Smooth muscle cell (in vitro differentiated cells): ENCODE data around the gene B3GALT6. TPM values are rescaled to one million over a fixed set of nuclear protein-coding genes. Genes with fewer than 3 reads are reported as not detected.

ENCODE experiments used
- DNase-seq: peaks from one replicate; lab custom pipeline; 2025; ENCODE audit not compliant: unreplicated experiment; lab: John Stamatoyannopoulos, UW
- H2AFZ ChIP-seq: fragments of 200-600 bp; sonication (generic); 2 replicates; pipeline ENCODE4 v1.6.0; 2016; ENCODE audit warnings: antibody characterized with exemption, low read depth, mild to moderate bottlenecking
- H3F3A ChIP-seq: fragments of 200-600 bp; sonication (generic); 2 replicates; pipeline ENCODE4 v1.6.0; 2017; ENCODE audit warnings: antibody characterized with exemption, low read depth
- H3K27ac ChIP-seq: fragments of 200-600 bp; sonication (generic); 2 replicates; pipeline ENCODE4 v1.5.1; 2016; ENCODE audit warnings: low read depth, mild to moderate bottlenecking
- H3K27me3 ChIP-seq: fragments of 200-600 bp; sonication (generic); 2 replicates; pipeline ENCODE4 v1.6.1; 2016; ENCODE audit warnings: low read depth, mild to moderate bottlenecking
- H3K36me3 ChIP-seq: fragments of 200-600 bp; sonication (generic); 2 replicates; pipeline ENCODE4 v1.5.1; 2016; ENCODE audit warnings: low read depth
- H3K4me1 ChIP-seq: fragments of 200-600 bp; sonication (generic); 2 replicates; pipeline ENCODE4 v1.5.1; 2016; ENCODE audit warnings: low read depth
- H3K4me2 ChIP-seq: fragments of 200-600 bp; sonication (generic); 2 replicates; pipeline ENCODE4 v1.6.0; 2016; ENCODE audit warnings: mild to moderate bottlenecking
- H3K4me3 ChIP-seq: fragments of 200-600 bp; sonication (generic); 2 replicates; pipeline ENCODE4 v1.5.1; 2016; ENCODE audit warnings: mild to moderate bottlenecking
- H3K79me2 ChIP-seq: fragments of 200-600 bp; sonication (generic); 2 replicates; pipeline ENCODE4 v1.6.0; 2016; ENCODE audit warnings: low read depth, mild to moderate bottlenecking
- H3K9ac ChIP-seq: fragments of 200-600 bp; sonication (generic); 2 replicates; pipeline ENCODE4 v1.6.0; 2016; ENCODE audit warnings: low read depth
- H3K9me3 ChIP-seq: fragments of 200-600 bp; sonication (generic); replicated peaks from 2 replicates; pipeline ENCODE4 v1.5.1; 2016; ENCODE audit warnings: low read depth
- H4K20me1 ChIP-seq: fragments of 200-600 bp; sonication (generic); 2 replicates; pipeline ENCODE4 v1.6.0; 2016; ENCODE audit warnings: low read depth
- WGBS: methylation state at CpG from one replicate; pipeline ENCODE4 v1.1.7; 2016; ENCODE audit warnings: low lambda C conversion rate; 5-methylcytosine and 5-hydroxymethylcytosine counted together
- polyA plus RNA-seq: library from polyadenylated mRNA; unstranded; fragments of >200 nt; fragmentation: Nextera tagmentation; extraction: Ambion mirVana; gene quantifications from 2 replicates; pipeline ENCODE4 v1.2.1, GENCODE V29; 2016
- total RNA-seq: library from RNA; depleted of rRNA; stranded (reverse); fragments of >200 nt; gene quantifications from 2 replicates; pipeline ENCODE4 v1.2.3, GENCODE V29; 2014
- TF ChIP-seq, protein P1 (sequence below): fragments of 200-600 bp; sonication (generic); IDR thresholded peaks from 2 replicates; pipeline ENCODE4 v1.5.1; 2017; ENCODE audit warnings: borderline replicate concordance, mild to moderate bottlenecking, antibody characterized with exemption; ENCODE audit not compliant: insufficient read depth, poor library complexity, severe bottlenecking

Gene B3GALT6
- total and polyA plus RNA-seq, 2 experiments from 2014 or later = 15.0 to 33.2 TPM

DNA sequence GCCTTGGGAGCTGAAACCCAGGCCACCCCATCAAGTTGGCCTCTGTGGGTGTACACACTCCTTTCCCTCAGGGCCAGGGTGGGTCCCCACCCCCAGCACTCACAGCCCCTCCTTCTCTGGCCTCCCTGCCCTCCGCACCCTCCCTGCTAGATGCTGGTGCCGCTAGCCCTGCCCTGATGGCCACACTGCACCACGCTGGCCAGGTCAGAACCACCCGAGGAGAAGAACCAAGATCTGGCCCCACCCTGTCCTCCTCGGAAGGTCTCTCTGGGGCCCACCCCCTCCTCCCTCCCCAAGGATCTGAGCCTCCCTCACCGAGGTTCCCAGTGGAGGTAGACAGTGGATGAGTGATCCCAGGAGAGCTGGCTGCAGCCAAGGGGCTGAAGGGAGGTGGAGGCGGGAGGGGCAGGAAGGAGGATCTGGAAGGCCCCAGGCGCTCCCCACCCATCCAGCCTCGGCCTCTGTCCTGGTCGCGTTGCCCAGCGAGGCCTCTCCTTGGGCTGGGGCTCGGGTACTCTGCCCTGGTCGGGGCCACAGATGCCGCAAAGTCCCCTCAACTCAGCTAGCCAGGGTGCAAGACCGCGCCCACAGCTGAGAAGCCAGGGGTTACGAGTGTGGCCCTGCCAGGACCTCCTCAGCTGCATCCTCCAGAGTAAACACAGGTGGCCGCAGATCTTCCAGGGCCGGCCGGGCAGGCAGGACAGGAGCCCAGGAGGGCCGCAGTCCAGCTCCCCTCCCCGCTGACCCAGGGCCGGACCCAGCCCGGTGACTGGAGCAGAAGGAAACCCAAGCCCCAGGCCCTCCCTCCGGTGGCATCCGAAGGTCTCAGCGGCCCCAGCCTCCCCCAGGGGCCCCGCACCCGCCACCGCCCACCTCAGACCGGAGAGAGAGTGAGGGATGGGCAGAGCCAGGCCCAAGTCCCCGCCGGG is 5.2 kb downstream of the B3GALT6 start:
- H2AFZ ChIP-seq = no peak overlapping the region
- no peaks in the 10 kb centered on the region for H3K27me3 ChIP-seq
- no peak overlapping the region for H3K4me2 ChIP-seq
- no peaks in the 10 kb centered on the region for H4K20me1 ChIP-seq
- no peaks in the 10 kb centered on the region for H3K4me1 ChIP-seq
- no peaks in the 10 kb centered on the region for H3K9me3 ChIP-seq
- no peak overlapping the region for H3K9ac ChIP-seq
- WGBS = 82% methylated on average over 23 of the region's 34 CpGs
- no peaks in the 10 kb centered on the region for H3F3A ChIP-seq
- H3K27ac ChIP-seq = no peak overlapping the region
- H3K79me2 ChIP-seq = peaks cover 12% of the 10 kb centered on the region
- DNase-seq = no peak
- no peaks in the 10 kb centered on the region for H3K36me3 ChIP-seq
- no peak overlapping the region for H3K4me3 ChIP-seq
- TF ChIP-seq, protein P1, sequence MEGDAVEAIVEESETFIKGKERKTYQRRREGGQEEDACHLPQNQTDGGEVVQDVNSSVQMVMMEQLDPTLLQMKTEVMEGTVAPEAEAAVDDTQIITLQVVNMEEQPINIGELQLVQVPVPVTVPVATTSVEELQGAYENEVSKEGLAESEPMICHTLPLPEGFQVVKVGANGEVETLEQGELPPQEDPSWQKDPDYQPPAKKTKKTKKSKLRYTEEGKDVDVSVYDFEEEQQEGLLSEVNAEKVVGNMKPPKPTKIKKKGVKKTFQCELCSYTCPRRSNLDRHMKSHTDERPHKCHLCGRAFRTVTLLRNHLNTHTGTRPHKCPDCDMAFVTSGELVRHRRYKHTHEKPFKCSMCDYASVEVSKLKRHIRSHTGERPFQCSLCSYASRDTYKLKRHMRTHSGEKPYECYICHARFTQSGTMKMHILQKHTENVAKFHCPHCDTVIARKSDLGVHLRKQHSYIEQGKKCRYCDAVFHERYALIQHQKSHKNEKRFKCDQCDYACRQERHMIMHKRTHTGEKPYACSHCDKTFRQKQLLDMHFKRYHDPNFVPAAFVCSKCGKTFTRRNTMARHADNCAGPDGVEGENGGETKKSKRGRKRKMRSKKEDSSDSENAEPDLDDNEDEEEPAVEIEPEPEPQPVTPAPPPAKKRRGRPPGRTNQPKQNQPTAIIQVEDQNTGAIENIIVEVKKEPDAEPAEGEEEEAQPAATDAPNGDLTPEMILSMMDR = no peak

DNA sequence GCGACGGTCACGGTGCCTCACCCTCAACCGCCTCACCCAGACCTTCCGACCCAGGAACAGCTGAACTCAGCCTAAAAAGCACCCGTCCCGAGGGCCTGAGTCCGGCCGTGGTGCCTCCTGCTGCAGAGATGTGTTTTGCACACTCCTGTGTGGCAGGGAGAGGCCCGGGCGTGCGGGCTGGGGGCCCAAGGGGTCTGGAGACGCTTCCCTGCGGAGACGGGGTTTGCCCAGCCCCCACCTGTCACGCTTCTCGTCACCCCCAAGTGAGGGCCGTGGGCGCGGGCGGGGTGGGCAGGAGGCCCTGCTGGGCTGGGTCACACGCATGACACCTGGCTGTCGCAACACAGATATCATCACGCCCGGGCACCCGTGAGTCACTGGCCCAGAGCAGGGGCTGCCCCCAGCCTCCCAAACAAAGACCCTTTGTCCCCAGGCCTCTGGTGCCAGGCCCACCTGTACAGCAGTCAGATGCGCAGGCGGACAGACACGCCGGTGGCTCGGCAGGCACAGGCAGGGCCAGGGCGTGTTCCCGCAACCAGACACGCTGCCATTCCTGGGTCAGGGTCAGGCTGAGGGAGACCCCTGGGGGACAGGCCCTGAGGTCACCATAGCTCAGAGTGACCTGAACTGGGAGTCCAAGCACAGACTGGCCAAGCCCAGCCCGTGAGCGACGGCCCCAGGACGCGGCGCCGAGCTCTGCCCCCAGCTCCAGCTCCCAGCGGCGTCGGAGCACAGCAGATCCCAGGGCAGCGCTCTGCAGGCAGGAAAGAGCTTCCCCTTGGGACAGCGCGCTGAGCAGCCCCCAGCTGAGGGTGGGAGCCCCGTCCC is 6.1 kb downstream of the B3GALT6 start:
- H3K79me2 ChIP-seq = peaks cover 8% of the 10 kb centered on the region
- no peaks in the 10 kb centered on the region for H3F3A ChIP-seq
- H3K4me2 ChIP-seq = no peak overlapping the region
- H3K9ac ChIP-seq = no peak overlapping the region
- no peaks in the 10 kb centered on the region for H3K4me1 ChIP-seq
- no peaks in the 10 kb centered on the region for H3K27me3 ChIP-seq
- TF ChIP-seq, protein P1 = no peak
- H4K20me1 ChIP-seq = no peaks in the 10 kb centered on the region
- no peak overlapping the region for H3K4me3 ChIP-seq
- H2AFZ ChIP-seq = no peak overlapping the region
- no peak for DNase-seq
- H3K27ac ChIP-seq = no peak overlapping the region
- no peaks in the 10 kb centered on the region for H3K9me3 ChIP-seq
- 83% methylated on average over 42 of the region's 48 CpGs for WGBS
- no peaks in the 10 kb centered on the region for H3K36me3 ChIP-seq

- H2AFZ ChIP-seq = no peak overlapping the region
- H3K27ac ChIP-seq = no peak overlapping the region
- no peaks in the 10 kb centered on the region for H3K36me3 ChIP-seq
- H3K4me3 ChIP-seq = no peak overlapping the region
- H3K9ac ChIP-seq = no peak overlapping the region
- H3K9me3 ChIP-seq = no peaks in the 10 kb centered on the region
- TF ChIP-seq, protein P1 = no peak
- no peaks in the 10 kb centered on the region for H3F3A ChIP-seq
- DNase-seq = no peak
- no peak overlapping the region for H3K4me2 ChIP-seq
- 90% methylated on average over 19 of the region's 19 CpGs for WGBS
- no peaks in the 10 kb centered on the region for H3K27me3 ChIP-seq
- H3K79me2 ChIP-seq = peaks cover 2% of the 10 kb centered on the region
- no peaks in the 10 kb centered on the region for H4K20me1 ChIP-seq
- no peaks in the 10 kb centered on the region for H3K4me1 ChIP-seq
Observed at GRCh38 chr1:1238702-1239178, 6.7 kb downstream of the B3GALT6 start.
